T47D (cell line): ENCODE measurements around the gene PDCD2L.
"Not testable (repeated sequence)": the region's sequence is repeated elsewhere in the genome, so short reads cannot be mapped to it uniquely, and the experiment has no call there.

Experiments used
- DNase-seq, 2 experiments: peaks; one replicate each; pipeline versions ENCODE4 v3.0.0 to v3.0.0-alpha.2; 2011 to 2012; ENCODE audit warnings: low read depth in 1 of 2, low spot score in 1 of 2
- JUND ChIP-seq: IDR thresholded peaks from 2 replicates; pipeline ENCODE4 v1.6.1; 2012; ENCODE audit warnings: low read depth
- in situ Hi-C: cut with HindIII; loops from 2 replicates; pipeline ENCODE4 v1.10.0; 2016; ENCODE audit warnings: low sequenced_read_pairs, low pct_unique_long_range_greater_than_20kb

The PDCD2L gene

GRCh38 chr19:34365463-34366401, 38.5 kb upstream of the PDCD2L start:
- peak; percentile 23 to 27 for DNase-seq
- in situ Hi-C loops = no loop called here
- TF ChIP-seq JUND = no peak

DNA sequence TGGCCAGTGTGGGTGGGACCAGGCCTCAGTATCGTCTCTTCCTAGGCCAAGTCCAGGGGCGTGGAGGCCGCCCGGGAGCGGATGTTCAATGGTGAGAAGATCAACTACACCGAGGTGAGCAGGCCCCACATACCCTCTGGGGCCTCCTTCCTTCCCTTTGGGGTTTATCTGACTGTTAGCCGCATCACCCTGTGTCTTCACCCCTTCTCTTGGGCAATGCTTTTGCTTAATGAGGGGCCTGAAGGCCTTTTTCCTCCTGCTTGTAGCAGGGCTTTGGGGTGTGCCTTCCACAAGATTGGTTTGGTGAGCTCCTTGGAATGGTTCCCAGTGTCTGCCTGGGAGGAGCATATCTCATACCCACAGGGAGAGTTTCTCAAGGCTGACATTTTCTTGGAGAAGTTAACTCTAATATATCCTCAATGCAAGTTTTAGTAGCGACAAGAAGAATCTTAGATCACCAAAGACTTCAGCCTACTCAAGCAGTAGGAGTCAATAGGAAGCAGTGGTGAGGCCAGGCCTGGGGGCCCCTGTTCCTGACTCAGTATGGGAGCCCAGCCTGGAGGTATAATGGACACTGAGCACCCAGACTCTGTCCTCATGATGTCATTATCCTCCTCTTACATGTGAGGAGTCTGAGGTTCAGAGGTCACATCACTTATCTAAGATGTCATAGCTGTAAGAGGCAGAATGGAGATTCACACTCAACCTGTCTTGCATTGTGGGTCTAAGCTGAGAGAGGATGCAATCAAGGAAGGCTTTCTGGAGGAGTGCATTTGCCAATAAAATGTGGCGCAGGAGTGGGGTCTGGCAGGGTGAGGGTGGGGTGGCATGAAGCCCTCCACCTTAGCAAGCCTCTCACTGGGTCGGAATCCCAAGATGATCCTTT, 37.2 kb upstream of the PDCD2L start:
- in situ Hi-C loops = no loop called here
- DNase-seq = no peak
- TF ChIP-seq JUND = no peak

- TF ChIP-seq JUND = no peak
- no peak for DNase-seq
- in situ Hi-C loops = no loop called here
These were observed 36.6 kb upstream of the PDCD2L start for GRCh38 chr19:34367624-34367957.

DNA sequence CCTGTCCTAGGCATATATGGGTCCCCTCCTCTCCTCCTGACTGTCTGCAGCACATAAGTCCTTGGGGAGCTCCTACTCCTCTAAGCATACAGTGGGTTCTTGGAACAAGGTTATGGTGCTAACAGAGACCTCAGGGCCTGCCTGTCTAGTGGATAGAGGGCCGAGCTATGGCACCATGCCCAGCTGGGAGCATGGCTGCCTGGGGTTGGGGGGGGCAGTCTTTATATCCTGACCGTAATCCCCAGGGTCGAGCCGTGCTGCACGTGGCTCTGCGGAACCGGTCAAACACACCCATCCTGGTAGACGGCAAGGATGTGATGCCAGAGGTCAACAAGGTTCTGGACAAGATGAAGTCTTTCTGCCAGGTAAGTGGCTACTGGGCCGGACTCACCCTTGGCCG, 35.9 kb upstream of the PDCD2L start:
- DNase-seq = no peak
- in situ Hi-C loops = no loop called here
- TF ChIP-seq JUND = no peak

DNA sequence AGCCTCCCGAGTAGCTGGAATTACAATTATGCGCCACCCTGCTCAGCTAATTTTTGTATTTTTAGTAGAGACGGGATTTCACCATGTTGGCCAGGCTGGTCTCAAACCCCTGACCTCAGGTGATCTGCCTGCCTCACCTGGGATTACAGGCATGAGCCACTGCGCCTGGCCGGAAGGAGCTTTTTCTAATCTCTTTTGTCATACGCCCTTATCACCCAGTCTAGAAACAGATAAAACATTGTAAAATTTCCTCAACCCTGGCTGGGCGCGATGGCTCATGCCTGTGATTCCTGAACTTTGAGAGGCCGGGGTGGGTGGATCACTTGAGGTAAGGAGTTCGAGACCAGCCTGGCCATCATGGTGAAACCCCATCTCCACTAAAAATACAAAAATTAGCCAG, 35.0 kb upstream of the PDCD2L start:
- DNase-seq, in situ Hi-C loops: not testable (repeated sequence)

GRCh38 chr19:34370117-34370516, 34.1 kb upstream of the PDCD2L start:
- no peak for TF ChIP-seq JUND

GRCh38 chr19:34370983-34371382, 33.2 kb upstream of the PDCD2L start:
- in situ Hi-C loops = no loop called here
- DNase-seq = no peak
- no peak for TF ChIP-seq JUND

More at GRCh38 chr19:34370117-34370516, 34.1 kb upstream of the PDCD2L start:
- in situ Hi-C loops = no loop called here
- no peak for DNase-seq

- in situ Hi-C loops = no loop called here
- no peak for TF ChIP-seq JUND
- no peak for DNase-seq
These were observed 30.5 kb upstream of the PDCD2L start for GRCh38 chr19:34373601-34374288.

DNA sequence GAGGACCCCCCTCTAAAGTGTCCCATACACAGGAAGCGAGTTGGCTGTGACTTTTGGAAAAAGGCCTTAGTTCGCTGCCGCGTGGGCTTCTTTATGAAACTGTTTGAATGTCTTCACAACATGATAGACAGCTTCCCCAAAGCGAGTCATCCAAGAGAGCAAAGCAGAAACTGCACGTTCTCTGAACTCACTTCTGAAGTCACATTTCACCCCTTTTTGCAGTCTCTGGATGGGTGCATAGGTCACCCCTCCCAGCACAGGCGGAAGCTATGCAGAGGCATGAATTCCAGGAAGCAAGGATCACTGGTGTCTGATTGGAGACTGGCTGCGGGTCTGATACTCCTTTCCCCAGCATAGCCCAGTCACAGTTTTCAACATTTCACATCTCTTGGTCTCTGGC, 28.6 kb upstream of the PDCD2L start:
- DNase-seq = no peak
- in situ Hi-C loops = no loop called here
- TF ChIP-seq JUND = no peak

DNA sequence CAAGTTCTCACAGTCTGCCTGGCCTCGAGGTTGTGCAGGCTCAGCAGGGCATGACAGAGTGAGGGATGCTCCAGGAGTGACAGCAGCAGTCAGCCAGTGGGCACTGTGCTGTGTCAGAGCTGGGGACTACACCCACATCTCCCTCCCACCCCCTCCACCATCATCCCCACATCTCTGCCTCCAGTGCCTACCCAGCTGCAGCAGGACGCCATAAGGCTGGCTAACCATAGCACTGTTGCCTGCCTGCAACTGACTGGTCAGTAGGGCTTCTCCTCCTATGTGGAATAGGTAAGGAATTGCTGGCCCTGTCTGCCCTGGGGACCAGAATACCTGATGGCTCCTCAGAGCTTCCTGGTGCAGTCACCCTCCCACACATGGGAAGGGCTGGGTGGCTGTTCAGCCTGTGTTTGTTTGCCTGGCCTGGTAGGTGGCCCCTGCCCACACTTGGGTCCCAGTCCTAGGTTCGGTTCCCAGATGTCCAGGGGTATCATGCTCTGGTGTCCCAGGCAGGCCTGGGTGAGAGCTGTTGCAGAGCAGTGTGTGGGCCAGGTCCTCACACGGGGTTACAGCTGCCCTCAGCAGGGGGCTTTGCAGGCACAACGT, 23.5 kb upstream of the PDCD2L start:
- DNase-seq = no peak
- TF ChIP-seq JUND = no peak
- in situ Hi-C loops = no loop called here

DNA sequence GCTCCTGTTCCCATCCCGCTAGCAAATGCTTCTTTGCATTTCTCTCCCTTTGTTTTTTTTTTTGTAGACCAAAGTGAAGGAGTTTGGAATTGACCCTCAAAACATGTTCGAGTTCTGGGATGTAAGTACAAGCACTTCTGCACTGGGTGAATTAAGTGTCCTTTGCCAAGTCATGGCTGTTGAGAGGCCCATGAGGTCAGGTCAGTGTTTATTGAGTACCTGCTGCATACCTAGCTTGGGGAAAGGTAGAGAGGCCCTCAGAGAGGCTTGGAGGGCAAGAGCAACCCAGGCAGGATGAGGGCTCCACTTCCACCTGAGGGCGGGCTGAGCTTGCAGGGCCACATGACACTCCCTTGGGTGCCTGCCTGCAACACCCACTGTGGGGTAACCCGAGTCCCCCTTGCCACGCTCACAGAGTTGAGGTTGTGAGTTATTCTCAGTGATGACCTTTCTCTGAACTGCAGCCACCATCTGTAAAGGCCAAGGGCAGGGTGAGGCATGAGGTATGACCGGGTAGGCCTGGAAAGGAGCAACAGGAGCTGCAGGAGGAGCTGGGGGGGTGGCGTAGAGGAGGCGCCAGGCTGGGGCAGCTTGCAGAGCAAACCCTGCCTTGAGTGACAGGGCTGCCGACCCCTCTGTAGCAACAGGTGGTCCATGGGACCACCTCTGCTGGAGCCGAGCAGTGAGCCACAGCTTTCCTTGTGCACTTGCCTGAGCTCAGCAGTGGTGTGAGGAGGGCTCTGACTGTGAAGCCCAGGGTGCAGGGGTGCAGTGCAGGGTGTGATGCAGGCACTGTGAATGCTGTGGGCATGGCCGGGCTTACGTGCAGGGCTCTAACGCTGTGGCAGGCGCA, 22.6 kb upstream of the PDCD2L start:
- in situ Hi-C loops = no loop called here
- no peak for DNase-seq
- no peak for TF ChIP-seq JUND
